ENCODE measurements around the gene ANO7.

Gene ANO7

GRCh38 chr2:241224018-241224850, 35.8 kb downstream of the ANO7 start:
- H3K36me3 ChIP-seq (replicated peaks; ENCODE audit: low read depth, low read length) = peaks cover 17% of the 10 kb centered on the region
- H3K27me3 ChIP-seq (ENCODE audit: low read depth, low read length) = no peaks in the 10 kb centered on the region
- no peak overlapping the region for H3K4me3 ChIP-seq (ENCODE audit: low read length)
- no peak overlapping the region for H2AFZ ChIP-seq (ENCODE audit: low read depth, low read length)
- H3K4me1 ChIP-seq (ENCODE audit: low read length) = no peaks in the 10 kb centered on the region
- no peaks in the 10 kb centered on the region for H3K9me3 ChIP-seq (ENCODE audit: insufficient read depth, low read length)
- no peaks in the 10 kb centered on the region for H3K79me2 ChIP-seq (ENCODE audit: low read length)
- no peaks in the 10 kb centered on the region for H4K20me1 ChIP-seq (ENCODE audit: insufficient read depth, low read length)
- H3K27ac ChIP-seq (ENCODE audit: low read length) = no peak overlapping the region
- TF ChIP-seq EZH2phosphoT487 (IDR thresholded peaks at IDR 0.05; ENCODE audit: low read depth) (no peak), CTCF (IDR thresholded peaks at IDR 0.05; ENCODE audit: low read depth, low read length) (no peak)
- H3K4me2 ChIP-seq (ENCODE audit: low read length) = no peak overlapping the region
- no peak overlapping the region for H3K9ac ChIP-seq (ENCODE audit: low read length)

- Histone ChIP-seq H4K20me1 (ENCODE audit: insufficient read depth, low read length) (no peaks in the 10 kb centered on the region), H3K27ac (ENCODE audit: low read length) (no peak overlapping the region), H3K9ac (ENCODE audit: low read length) (no peak overlapping the region), H3K79me2 (ENCODE audit: low read length) (no peaks in the 10 kb centered on the region), H3K4me3 (ENCODE audit: low read length) (no peak overlapping the region), H3K27me3 (ENCODE audit: low read depth, low read length) (no peaks in the 10 kb centered on the region), H3K4me1 (ENCODE audit: low read length) (no peaks in the 10 kb centered on the region), H3K36me3 (replicated peaks; ENCODE audit: low read depth, low read length) (peaks cover 17% of the 10 kb centered on the region), H3K9me3 (ENCODE audit: insufficient read depth, low read length) (no peaks in the 10 kb centered on the region), H2AFZ (ENCODE audit: low read depth, low read length) (no peak overlapping the region), H3K4me2 (ENCODE audit: low read length) (no peak overlapping the region)
- TF ChIP-seq CTCF (IDR thresholded peaks at IDR 0.05; ENCODE audit: low read depth, low read length) (no peak), EZH2phosphoT487 (IDR thresholded peaks at IDR 0.05; ENCODE audit: low read depth) (no peak)
These were observed 36.5 kb downstream of the ANO7 start for GRCh38 chr2:241224851-241225438.

- H3K27ac ChIP-seq (ENCODE audit: low read length) = no peak overlapping the region
- no peaks in the 10 kb centered on the region for H4K20me1 ChIP-seq (ENCODE audit: insufficient read depth, low read length)
- no peaks in the 10 kb centered on the region for H3K9me3 ChIP-seq (ENCODE audit: insufficient read depth, low read length)
- no peaks in the 10 kb centered on the region for H3K27me3 ChIP-seq (ENCODE audit: low read depth, low read length)
- H3K9ac ChIP-seq (ENCODE audit: low read length) = no peak overlapping the region
- peaks cover 21% of the 10 kb centered on the region for H3K36me3 ChIP-seq (replicated peaks; ENCODE audit: low read depth, low read length)
- no peaks in the 10 kb centered on the region for H3K4me1 ChIP-seq (ENCODE audit: low read length)
- no peak for TF ChIP-seq EZH2phosphoT487 (IDR thresholded peaks at IDR 0.05; ENCODE audit: low read depth)
- TF ChIP-seq CTCF (IDR thresholded peaks at IDR 0.05; ENCODE audit: low read depth, low read length) = no peak
- no peaks in the 10 kb centered on the region for H3K79me2 ChIP-seq (ENCODE audit: low read length)
- no peak overlapping the region for H3K4me3 ChIP-seq (ENCODE audit: low read length)
- no peak overlapping the region for H2AFZ ChIP-seq (ENCODE audit: low read depth, low read length)
- H3K4me2 ChIP-seq (ENCODE audit: low read length) = no peak overlapping the region
These were observed 37.1 kb downstream of the ANO7 start for GRCh38 chr2:241225545-241225944.

GRCh38 chr2:241225983-241226382, 37.5 kb downstream of the ANO7 start:
- H3K4me2 ChIP-seq (ENCODE audit: low read length) = no peak overlapping the region
- no peak overlapping the region for H2AFZ ChIP-seq (ENCODE audit: low read depth, low read length)
- H3K36me3 ChIP-seq (replicated peaks; ENCODE audit: low read depth, low read length) = peaks cover 23% of the 10 kb centered on the region
- H3K9me3 ChIP-seq (ENCODE audit: insufficient read depth, low read length) = no peaks in the 10 kb centered on the region
- H3K4me3 ChIP-seq (ENCODE audit: low read length) = no peak overlapping the region
- TF ChIP-seq EZH2phosphoT487 (IDR thresholded peaks at IDR 0.05; ENCODE audit: low read depth) = no peak
- TF ChIP-seq CTCF (IDR thresholded peaks at IDR 0.05; ENCODE audit: low read depth, low read length) = no peak
- no peaks in the 10 kb centered on the region for H4K20me1 ChIP-seq (ENCODE audit: insufficient read depth, low read length)
- H3K9ac ChIP-seq (ENCODE audit: low read length) = no peak overlapping the region
- H3K4me1 ChIP-seq (ENCODE audit: low read length) = no peaks in the 10 kb centered on the region
- H3K27ac ChIP-seq (ENCODE audit: low read length) = no peak overlapping the region
- H3K79me2 ChIP-seq (ENCODE audit: low read length) = no peaks in the 10 kb centered on the region
- no peaks in the 10 kb centered on the region for H3K27me3 ChIP-seq (ENCODE audit: low read depth, low read length)

Data from OCI-LY3 (cell line).